Liver (tissue), 3 donors: ENCODE data around the gene B3GALNT1.

ENCODE experiments used
- EGR1 ChIP-seq, 2 donors: IDR thresholded peaks; 2 replicates each; pipeline ENCODE4 v1.6.1; 2016 to 2018; ENCODE audit warnings: antibody characterized with exemption in 2 of 2, low read depth in 2 of 2
- GABPA ChIP-seq, 2 donors: IDR thresholded peaks in 1 of 2; conservative IDR thresholded peaks in 1 of 2; 2 replicates each; pipeline ENCODE4 v1.6.1; 2016; ENCODE audit warnings: antibody characterized with exemption in 2 of 2, mild to moderate bottlenecking in 1 of 2, moderate library complexity in 1 of 2
- HNF4G ChIP-seq: IDR thresholded peaks from 2 replicates; pipeline ENCODE4 v1.6.1; 2016; ENCODE audit warnings: antibody characterized with exemption
- JUND ChIP-seq, 2 donors: IDR thresholded peaks; 2 replicates each; pipeline ENCODE4 v1.6.1; 2016; ENCODE audit warnings: antibody characterized with exemption in 2 of 2
- RAD21 ChIP-seq, 2 donors: IDR thresholded peaks; 2 replicates each; pipeline ENCODE4 v1.6.1; 2016; ENCODE audit warnings: antibody characterized with exemption in 2 of 2, mild to moderate bottlenecking in 2 of 2
- RXRA ChIP-seq, 2 donors: IDR thresholded peaks; 2 replicates each; pipeline ENCODE4 v1.6.1; 2017 to 2018; ENCODE audit warnings: antibody characterized with exemption in 2 of 2, mild to moderate bottlenecking in 1 of 2
- SP1 ChIP-seq: IDR thresholded peaks from 2 replicates; pipeline ENCODE4 v1.6.1; 2018; ENCODE audit warnings: antibody characterized with exemption, mild to moderate bottlenecking
- TAF1 ChIP-seq: conservative IDR thresholded peaks from 2 replicates; pipeline ENCODE4 v1.6.1; 2016; ENCODE audit warnings: antibody characterized with exemption, mild to moderate bottlenecking
- YY1 ChIP-seq: IDR thresholded peaks from 2 replicates; pipeline ENCODE4 v1.6.1; 2016; ENCODE audit warnings: antibody characterized with exemption, mild to moderate bottlenecking
- TF ChIP-seq, protein P1 (sequence below): IDR thresholded peaks from 2 replicates; pipeline ENCODE4 v1.6.1; 2016; ENCODE audit warnings: antibody characterized with exemption, mild to moderate bottlenecking
- TF ChIP-seq, protein P2 (sequence below): fragments of 150-350 bp; IDR thresholded peaks from 2 replicates; pipeline ENCODE4 v1.5.1; 2017; ENCODE audit warnings: improper control_type of control experiment, low read depth, low read length; ENCODE audit not compliant: missing input control
- TF ChIP-seq, protein P3 (sequence below): IDR thresholded peaks from 2 replicates; pipeline ENCODE4 v1.6.1; 2016; ENCODE audit warnings: antibody characterized with exemption
- TF ChIP-seq, protein P4 (sequence below): IDR thresholded peaks from 2 replicates; pipeline ENCODE4 v1.6.1; 2016; ENCODE audit warnings: antibody characterized with exemption
- TF ChIP-seq, protein P5 (sequence below): IDR thresholded peaks from 2 replicates; pipeline ENCODE4 v1.6.1; 2016; ENCODE audit warnings: antibody characterized with exemption
- donor health status: healthy.
- donor health status: healthy.

DNA sequence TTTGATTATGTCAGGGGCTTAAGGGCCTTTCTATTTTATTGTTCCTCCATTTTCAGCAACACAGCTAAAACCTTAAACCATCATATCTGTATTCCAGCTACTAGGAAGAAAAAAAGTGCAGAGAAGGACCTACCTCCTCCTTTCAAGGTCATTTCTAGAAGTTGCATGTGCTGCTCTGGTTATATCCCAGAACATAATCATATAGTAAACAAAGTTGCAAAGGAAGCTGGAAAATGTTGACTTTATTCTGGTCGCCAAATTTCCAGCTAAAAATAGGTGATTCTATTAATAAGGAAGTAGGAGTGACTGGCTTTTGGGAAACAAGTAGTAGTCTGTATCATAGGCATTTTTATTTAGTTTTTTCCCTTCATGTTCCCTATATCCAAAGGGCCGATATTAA is 21.3 kb upstream of the B3GALNT1 start:
- TF ChIP-seq RXRA (IDR thresholded peaks at IDR 0.05) (no peak), GABPA (IDR thresholded peaks at IDR 0.05 in 1 of 2, conservative IDR thresholded peaks at IDR 0.05 in 1 of 2) (no peak), EGR1 (IDR thresholded peaks at IDR 0.05; ENCODE audit: low read depth in 2 of 2) (no peak), YY1 (no peak), TAF1 (no peak), JUND (IDR thresholded peaks at IDR 0.05) (no peak), RAD21 (IDR thresholded peaks at IDR 0.05) (no peak), SP1 (no peak), HNF4G (no peak)
- TF ChIP-seq, protein P1, sequence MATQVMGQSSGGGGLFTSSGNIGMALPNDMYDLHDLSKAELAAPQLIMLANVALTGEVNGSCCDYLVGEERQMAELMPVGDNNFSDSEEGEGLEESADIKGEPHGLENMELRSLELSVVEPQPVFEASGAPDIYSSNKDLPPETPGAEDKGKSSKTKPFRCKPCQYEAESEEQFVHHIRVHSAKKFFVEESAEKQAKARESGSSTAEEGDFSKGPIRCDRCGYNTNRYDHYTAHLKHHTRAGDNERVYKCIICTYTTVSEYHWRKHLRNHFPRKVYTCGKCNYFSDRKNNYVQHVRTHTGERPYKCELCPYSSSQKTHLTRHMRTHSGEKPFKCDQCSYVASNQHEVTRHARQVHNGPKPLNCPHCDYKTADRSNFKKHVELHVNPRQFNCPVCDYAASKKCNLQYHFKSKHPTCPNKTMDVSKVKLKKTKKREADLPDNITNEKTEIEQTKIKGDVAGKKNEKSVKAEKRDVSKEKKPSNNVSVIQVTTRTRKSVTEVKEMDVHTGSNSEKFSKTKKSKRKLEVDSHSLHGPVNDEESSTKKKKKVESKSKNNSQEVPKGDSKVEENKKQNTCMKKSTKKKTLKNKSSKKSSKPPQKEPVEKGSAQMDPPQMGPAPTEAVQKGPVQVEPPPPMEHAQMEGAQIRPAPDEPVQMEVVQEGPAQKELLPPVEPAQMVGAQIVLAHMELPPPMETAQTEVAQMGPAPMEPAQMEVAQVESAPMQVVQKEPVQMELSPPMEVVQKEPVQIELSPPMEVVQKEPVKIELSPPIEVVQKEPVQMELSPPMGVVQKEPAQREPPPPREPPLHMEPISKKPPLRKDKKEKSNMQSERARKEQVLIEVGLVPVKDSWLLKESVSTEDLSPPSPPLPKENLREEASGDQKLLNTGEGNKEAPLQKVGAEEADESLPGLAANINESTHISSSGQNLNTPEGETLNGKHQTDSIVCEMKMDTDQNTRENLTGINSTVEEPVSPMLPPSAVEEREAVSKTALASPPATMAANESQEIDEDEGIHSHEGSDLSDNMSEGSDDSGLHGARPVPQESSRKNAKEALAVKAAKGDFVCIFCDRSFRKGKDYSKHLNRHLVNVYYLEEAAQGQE: no peak
- TF ChIP-seq, protein P2, sequence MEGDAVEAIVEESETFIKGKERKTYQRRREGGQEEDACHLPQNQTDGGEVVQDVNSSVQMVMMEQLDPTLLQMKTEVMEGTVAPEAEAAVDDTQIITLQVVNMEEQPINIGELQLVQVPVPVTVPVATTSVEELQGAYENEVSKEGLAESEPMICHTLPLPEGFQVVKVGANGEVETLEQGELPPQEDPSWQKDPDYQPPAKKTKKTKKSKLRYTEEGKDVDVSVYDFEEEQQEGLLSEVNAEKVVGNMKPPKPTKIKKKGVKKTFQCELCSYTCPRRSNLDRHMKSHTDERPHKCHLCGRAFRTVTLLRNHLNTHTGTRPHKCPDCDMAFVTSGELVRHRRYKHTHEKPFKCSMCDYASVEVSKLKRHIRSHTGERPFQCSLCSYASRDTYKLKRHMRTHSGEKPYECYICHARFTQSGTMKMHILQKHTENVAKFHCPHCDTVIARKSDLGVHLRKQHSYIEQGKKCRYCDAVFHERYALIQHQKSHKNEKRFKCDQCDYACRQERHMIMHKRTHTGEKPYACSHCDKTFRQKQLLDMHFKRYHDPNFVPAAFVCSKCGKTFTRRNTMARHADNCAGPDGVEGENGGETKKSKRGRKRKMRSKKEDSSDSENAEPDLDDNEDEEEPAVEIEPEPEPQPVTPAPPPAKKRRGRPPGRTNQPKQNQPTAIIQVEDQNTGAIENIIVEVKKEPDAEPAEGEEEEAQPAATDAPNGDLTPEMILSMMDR: no peak
- TF ChIP-seq, protein P3, sequence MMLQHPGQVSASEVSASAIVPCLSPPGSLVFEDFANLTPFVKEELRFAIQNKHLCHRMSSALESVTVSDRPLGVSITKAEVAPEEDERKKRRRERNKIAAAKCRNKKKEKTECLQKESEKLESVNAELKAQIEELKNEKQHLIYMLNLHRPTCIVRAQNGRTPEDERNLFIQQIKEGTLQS: no peak
- TF ChIP-seq, protein P4, sequence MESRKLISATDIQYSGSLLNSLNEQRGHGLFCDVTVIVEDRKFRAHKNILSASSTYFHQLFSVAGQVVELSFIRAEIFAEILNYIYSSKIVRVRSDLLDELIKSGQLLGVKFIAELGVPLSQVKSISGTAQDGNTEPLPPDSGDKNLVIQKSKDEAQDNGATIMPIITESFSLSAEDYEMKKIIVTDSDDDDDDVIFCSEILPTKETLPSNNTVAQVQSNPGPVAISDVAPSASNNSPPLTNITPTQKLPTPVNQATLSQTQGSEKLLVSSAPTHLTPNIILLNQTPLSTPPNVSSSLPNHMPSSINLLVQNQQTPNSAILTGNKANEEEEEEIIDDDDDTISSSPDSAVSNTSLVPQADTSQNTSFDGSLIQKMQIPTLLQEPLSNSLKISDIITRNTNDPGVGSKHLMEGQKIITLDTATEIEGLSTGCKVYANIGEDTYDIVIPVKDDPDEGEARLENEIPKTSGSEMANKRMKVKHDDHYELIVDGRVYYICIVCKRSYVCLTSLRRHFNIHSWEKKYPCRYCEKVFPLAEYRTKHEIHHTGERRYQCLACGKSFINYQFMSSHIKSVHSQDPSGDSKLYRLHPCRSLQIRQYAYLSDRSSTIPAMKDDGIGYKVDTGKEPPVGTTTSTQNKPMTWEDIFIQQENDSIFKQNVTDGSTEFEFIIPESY: no peak
- TF ChIP-seq, protein P5, sequence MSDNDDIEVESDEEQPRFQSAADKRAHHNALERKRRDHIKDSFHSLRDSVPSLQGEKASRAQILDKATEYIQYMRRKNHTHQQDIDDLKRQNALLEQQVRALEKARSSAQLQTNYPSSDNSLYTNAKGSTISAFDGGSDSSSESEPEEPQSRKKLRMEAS: no peak
